IMR-90 (cell line): Measurements from ENCODE around the gene CD84. TPM values are rescaled to one million over a fixed set of nuclear protein-coding genes. Genes with fewer than 3 reads are reported as not detected.

Experiments
- ATAC-seq: fragments of 200-7000 bp; cut with Tn5 transposase; 2 replicates; pipeline ENCODE4 v1.9.1; 2020; ENCODE audit warnings: low read depth, mild to moderate bottlenecking, moderate library complexity
- BruUV-seq: library from RNA; stranded (reverse); fragments of 400-500 nt; replicated peaks from 2 replicates; lab custom pipeline; 2021; lab: Mats Ljungman, UMichigan
- CTCF ChIA-PET: fragments of 300-600 bp; formaldehyde crosslinking; extraction: SDS; loops from one replicate; lab custom pipeline; 2021; ENCODE audit warnings: antibody characterized with exemption; lab: Yijun Ruan, JAX
- POLR2A ChIA-PET: fragments of 300-600 bp; sonication (Branson Sonifier 250); formaldehyde crosslinking; loops from one replicate; lab custom pipeline; 2022; ENCODE audit warnings: antibody characterized with exemption; ENCODE audit not compliant: unreplicated experiment; lab: Charles Lee
- DNase-seq: peaks from one replicate; pipeline ENCODE4 v3.0.0; 2013
- H2AFZ ChIP-seq: replicated peaks from 2 replicates; pipeline ENCODE3; 2013; ENCODE audit warnings: low read length, mild to moderate bottlenecking; ENCODE audit not compliant: poor library complexity
- H2AK5ac ChIP-seq: 2 replicates; pipeline ENCODE4 v1.6.1; 2013; ENCODE audit warnings: low read depth, low read length, inconsistent platforms
- H2AK9ac ChIP-seq: replicated peaks from 2 replicates; pipeline ENCODE3; 2013; ENCODE audit warnings: mild to moderate bottlenecking, low read depth, low read length, moderate library complexity; ENCODE audit not compliant: poor library complexity
- H2BK120ac ChIP-seq: 2 replicates; pipeline ENCODE4 v1.6.1; 2013; ENCODE audit warnings: low read depth, low read length, inconsistent platforms
- H2BK15ac ChIP-seq: 3 replicates; pipeline ENCODE4 v1.6.1; 2013; ENCODE audit warnings: low read depth, low read length, inconsistent platforms
- H2BK20ac ChIP-seq: 2 replicates; pipeline ENCODE4 v1.6.1; 2013; ENCODE audit warnings: low read depth, mild to moderate bottlenecking, inconsistent platforms, low read length, moderate library complexity
- H2BK5ac ChIP-seq: 2 replicates; pipeline ENCODE4 v1.6.1; 2013; ENCODE audit warnings: mild to moderate bottlenecking, low read depth, low read length, inconsistent platforms; ENCODE audit not compliant: poor library complexity, severe bottlenecking
- H3K14ac ChIP-seq: replicated peaks from 2 replicates; pipeline ENCODE4 v1.6.1; 2013; ENCODE audit warnings: low read depth, low read length, inconsistent platforms
- H3K18ac ChIP-seq: 2 replicates; pipeline ENCODE4 v1.6.1; 2013; ENCODE audit warnings: low read depth, low read length, control low read depth
- H3K23ac ChIP-seq: 2 replicates; pipeline ENCODE4 v1.6.1; 2013; ENCODE audit warnings: low read depth, low read length, inconsistent platforms
- H3K27ac ChIP-seq: 2 replicates; pipeline ENCODE4 v1.5.1; 2013; ENCODE audit warnings: mild to moderate bottlenecking, control low read depth, low read length; ENCODE audit not compliant: insufficient read depth
- H3K27me3 ChIP-seq: 2 replicates; pipeline ENCODE4 v1.6.1; 2013; ENCODE audit warnings: low read length; ENCODE audit not compliant: control insufficient read depth, insufficient read depth
- H3K36me3 ChIP-seq: 2 replicates; pipeline ENCODE4 v1.6.1; 2013; ENCODE audit warnings: low read length, mixed read lengths; ENCODE audit not compliant: control insufficient read depth, insufficient read depth
- H3K4ac ChIP-seq: 2 replicates; pipeline ENCODE4 v1.6.1; 2013; ENCODE audit warnings: low read depth, low read length, inconsistent platforms
- H3K4me1 ChIP-seq: 2 replicates; pipeline ENCODE4 v1.6.1; 2013; ENCODE audit warnings: low read length, mixed read lengths; ENCODE audit not compliant: control insufficient read depth, insufficient read depth
- H3K4me2 ChIP-seq: 2 replicates; pipeline ENCODE4 v1.6.1; 2013; ENCODE audit warnings: low read depth, mild to moderate bottlenecking, control low read depth, low read length, moderate library complexity
- H3K4me3 ChIP-seq: 2 replicates; pipeline ENCODE4 v1.5.1; 2013; ENCODE audit warnings: low read depth, mild to moderate bottlenecking, control low read depth, low read length, moderate library complexity; ENCODE audit not compliant: insufficient read depth
- H3K56ac ChIP-seq: 2 replicates; pipeline ENCODE4 v1.6.1; 2013; ENCODE audit warnings: low read length, inconsistent platforms; ENCODE audit not compliant: insufficient read depth; ENCODE audit errors: extremely low read depth
- H3K79me1 ChIP-seq, 2 experiments: 2 replicates each; pipeline ENCODE4 v1.6.1; 2013; ENCODE audit warnings: low read length in 2 of 2, inconsistent platforms in 1 of 2, low read depth in 1 of 2
- H3K9ac ChIP-seq: 2 replicates; pipeline ENCODE4 v1.6.1; 2013; ENCODE audit warnings: low read depth, low read length, control low read depth
- H3K9me1 ChIP-seq: 2 replicates; pipeline ENCODE4 v1.6.1; 2013; ENCODE audit warnings: low read length, inconsistent platforms; ENCODE audit not compliant: insufficient read depth
- H3K9me3 ChIP-seq: 2 replicates; pipeline ENCODE4 v1.6.1; 2013; ENCODE audit warnings: low read length; ENCODE audit not compliant: control insufficient read depth, insufficient read depth
- H4K20me1 ChIP-seq: 2 replicates; pipeline ENCODE4 v1.6.1; 2013; ENCODE audit warnings: low read length, inconsistent platforms; ENCODE audit not compliant: insufficient read depth
- H4K5ac ChIP-seq: 2 replicates; pipeline ENCODE4 v1.6.1; 2013; ENCODE audit warnings: mild to moderate bottlenecking, low read depth, low read length, control low read depth
- H4K8ac ChIP-seq, 2 experiments: 2 replicates each; pipeline ENCODE4 v1.6.1; 2013; ENCODE audit warnings: low read depth in 2 of 2, low read length in 2 of 2, control low read depth in 1 of 2, inconsistent platforms in 1 of 2
- H4K91ac ChIP-seq: 2 replicates; pipeline ENCODE4 v1.6.1; 2013; ENCODE audit warnings: low read depth, low read length, inconsistent platforms; ENCODE audit not compliant: insufficient read depth
- BHLHE40 ChIP-seq: fragments of 150-350 bp; IDR thresholded peaks from 2 replicates; pipeline ENCODE4 v1.6.1; 2016; ENCODE audit warnings: mild to moderate bottlenecking, low read depth, low read length
- CEBPB ChIP-seq: IDR thresholded peaks from 2 replicates; pipeline ENCODE4 v1.6.1; 2012; ENCODE audit warnings: low read depth, low read length, improper control_type of control experiment
- CHD1 ChIP-seq: IDR thresholded peaks from 2 replicates; pipeline ENCODE4 v1.6.1; 2012; ENCODE audit warnings: low read depth, low read length, improper control_type of control experiment
- MXI1 ChIP-seq: IDR thresholded peaks from 2 replicates; pipeline ENCODE4 v1.6.1; 2012; ENCODE audit warnings: low read depth, mild to moderate bottlenecking, low read length, moderate library complexity, borderline replicate concordance
- POLR2A ChIP-seq: IDR thresholded peaks from 2 replicates; pipeline ENCODE4 v1.6.1; 2012; ENCODE audit warnings: mild to moderate bottlenecking, low read depth, low read length
- RAD21 ChIP-seq: IDR thresholded peaks from 2 replicates; pipeline ENCODE4 v1.6.1; 2012; ENCODE audit warnings: low read length, improper control_type of control experiment
- RFX5 ChIP-seq: IDR thresholded peaks from 2 replicates; pipeline ENCODE4 v1.8.0; 2012; ENCODE audit warnings: low read depth, mild to moderate bottlenecking, low read length, moderate library complexity
- SMC3 ChIP-seq: fragments of 150-350 bp; IDR thresholded peaks from 2 replicates; pipeline ENCODE4 v1.6.1; 2016; ENCODE audit warnings: low read depth, mild to moderate bottlenecking, antibody characterized with exemption, low read length, moderate library complexity
- WGBS, 2 experiments: methylation state at CpG; one replicate each; pipeline versions ENCODE4 v1.1.5 to v1.1.7; 2013; ENCODE audit warnings: missing lambda C conversion rate in 2 of 2; ENCODE audit not compliant: insufficient read length in 1 of 2; ENCODE audit errors: extremely low coverage in 2 of 2; 5-methylcytosine and 5-hydroxymethylcytosine counted together
- dilution Hi-C: fragments of 300-500 bp; cut with HindIII; formaldehyde crosslinking; loops from one replicate; pipeline ENCODE4 v1.14.3; 2018; ENCODE audit warnings: low sequenced_read_pairs; ENCODE audit not compliant: unreplicated experiment
- in situ Hi-C: fragments of 300-500 bp; cut with MboI; formaldehyde crosslinking; loops from 3 replicates; pipeline ENCODE4 v1.14.3; 2019; ENCODE audit warnings: low sequenced_read_pairs, inconsistent platforms, mixed read lengths
- intact Hi-C: fragments of 100-400 bp; cut with micrococcal nuclease; formaldehyde crosslinking; loops from 2 replicates; pipeline ENCODE4 v1.10.0; 2022
- polyA plus RNA-seq, 3 experiments: library from polyadenylated mRNA; depleted of rRNA; stranded (reverse); fragments of >200 nt; gene quantifications; 2 replicates each; pipeline ENCODE4 v1.2.3, GENCODE V29; 2012; ENCODE audit warnings: low replicate concordance in 1 of 3
- total RNA-seq: library from RNA; depleted of rRNA; stranded (reverse); fragments of >200 nt; gene quantifications from 2 replicates; pipeline ENCODE4 v1.2.3, GENCODE V29; 2012
- TF ChIP-seq, protein P1 (sequence below): fragments of 150-350 bp; IDR thresholded peaks from 2 replicates; pipeline ENCODE4 v1.6.1; 2017; ENCODE audit warnings: mild to moderate bottlenecking, antibody characterized with exemption, low read length, low read depth

The CD84 gene
- total and polyA plus RNA-seq, 2 of the 4 experiments (the other 2 are of a cell fraction), result not detected

- no peaks in the 10 kb centered on the region for H3K9me1 ChIP-seq
- no peak overlapping the region for H3K23ac ChIP-seq
- ATAC-seq (no peak), DNase-seq (no peak)
- H4K20me1 ChIP-seq, result no peaks in the 10 kb centered on the region
- H3K4me2 ChIP-seq, result no peak overlapping the region
- ChIA-PET POLR2A (no interaction called here), CTCF (interaction anchor here (1.4 kb wide), 1 partner anchor 506 kb away, joined by 3 read pairs; no protein-coding TSS in a partner anchor)
- no peaks in the 10 kb centered on the region; the same call in 1 of the 2 replicates for H3K27me3 ChIP-seq
- intact Hi-C loops (loop anchor here (1.0 to 2.0 kb wide), 2 partner anchors 63 to 179 kb away; no protein-coding TSS in a partner anchor), in situ Hi-C loops (loop anchor here (5.0 to 25.0 kb wide), 2 partner anchors 180 to 420 kb away; partner anchors contain the start of gene CASQ1), dilution Hi-C loops (no loop called here)
- TF ChIP-seq SMC3 (no peak), RFX5 (no peak), CEBPB (no peak), MXI1 (no peak), BHLHE40 (no peak), POLR2A (no peak), CHD1 (no peak), RAD21 (no peak)
- TF ChIP-seq, protein P1, sequence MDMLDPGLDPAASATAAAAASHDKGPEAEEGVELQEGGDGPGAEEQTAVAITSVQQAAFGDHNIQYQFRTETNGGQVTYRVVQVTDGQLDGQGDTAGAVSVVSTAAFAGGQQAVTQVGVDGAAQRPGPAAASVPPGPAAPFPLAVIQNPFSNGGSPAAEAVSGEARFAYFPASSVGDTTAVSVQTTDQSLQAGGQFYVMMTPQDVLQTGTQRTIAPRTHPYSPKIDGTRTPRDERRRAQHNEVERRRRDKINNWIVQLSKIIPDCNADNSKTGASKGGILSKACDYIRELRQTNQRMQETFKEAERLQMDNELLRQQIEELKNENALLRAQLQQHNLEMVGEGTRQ, result no peak
- H3K9ac ChIP-seq, result no peak overlapping the region
- no peak overlapping the region for H3K27ac ChIP-seq
- H2AK5ac ChIP-seq, result no peak overlapping the region
- no peak overlapping the region for H3K4ac ChIP-seq
- no peak overlapping the region for H4K8ac ChIP-seq
- no peak overlapping the region for H3K18ac ChIP-seq
- H3K36me3 ChIP-seq, result no peaks in the 10 kb centered on the region
- no peak overlapping the region for H2BK120ac ChIP-seq
- H2AK9ac ChIP-seq, result no peak overlapping the region
- no peak overlapping the region for H4K91ac ChIP-seq
- H2AFZ ChIP-seq, result no peak overlapping the region
- H3K4me1 ChIP-seq, result no peaks in the 10 kb centered on the region
- no peaks in the 10 kb centered on the region for H3K79me1 ChIP-seq
- no TSS peak for BruUV-seq
- H2BK5ac ChIP-seq, result no peak overlapping the region
- no peak overlapping the region for H2BK15ac ChIP-seq
- H2BK20ac ChIP-seq, result no peak overlapping the region
- H3K9me3 ChIP-seq, result no peaks in the 10 kb centered on the region
- no CpG with 5 or more reads among the region's 1 CpG for WGBS, 2 experiments
- H3K56ac ChIP-seq, result no peak overlapping the region
- no peak overlapping the region for H4K5ac ChIP-seq
- no peak overlapping the region for H3K4me3 ChIP-seq
- no peak overlapping the region for H3K14ac ChIP-seq
These were observed 28.4 kb upstream of the CD84 start for GRCh38 chr1:160607672-160608032.
